H1 (cell line): Measurements from ENCODE around the gene CD47. TPM values are rescaled to one million over a fixed set of nuclear protein-coding genes. Genes with fewer than 3 reads are reported as not detected.

Source experiments
- CTCF ChIA-PET: fragments of 300-600 bp; sonication (Branson Sonifier 250); formaldehyde crosslinking; loops from one replicate; lab custom pipeline; 2021; ENCODE audit not compliant: partially characterized antibody; lab: Charles Lee
- POLR2A ChIA-PET: fragments of 300-600 bp; sonication (Branson Sonifier 250); formaldehyde crosslinking; loops from one replicate; lab custom pipeline; 2021; ENCODE audit warnings: inconsistent platforms; ENCODE audit not compliant: partially characterized antibody; lab: Charles Lee
- DNase-seq, 2 experiments: peaks; one replicate each; pipeline versions ENCODE4 v3.0.0 to v3.0.0-alpha.2; 2010 to 2022; ENCODE audit warnings: low spot score in 2 of 2, low read depth in 1 of 2, mixed read lengths in 1 of 2
- FAIRE-seq: peaks from 2 replicates; lab custom pipeline; 2011; peaks lifted over from hg19 to GRCh38; lab: Jason Lieb, UNC
- H2AFZ ChIP-seq: 2 replicates; pipeline ENCODE4 v1.8.1; 2012; ENCODE audit warnings: low read length, inconsistent platforms
- H2AK5ac ChIP-seq: 2 replicates; pipeline ENCODE4 v1.6.1; 2013; ENCODE audit warnings: low read depth, low read length
- H2BK120ac ChIP-seq: replicated peaks from 2 replicates; pipeline ENCODE3; 2013; ENCODE audit warnings: low read depth, low read length, inconsistent platforms
- H2BK12ac ChIP-seq: 2 replicates; pipeline ENCODE4 v1.6.1; 2013; ENCODE audit warnings: low read depth, low read length
- H2BK15ac ChIP-seq: 2 replicates; pipeline ENCODE4 v1.6.1; 2013; ENCODE audit warnings: low read length
- H2BK20ac ChIP-seq: 2 replicates; pipeline ENCODE4 v1.6.1; 2013; ENCODE audit warnings: low read length
- H2BK5ac ChIP-seq: 2 replicates; pipeline ENCODE4 v1.6.1; 2013; ENCODE audit warnings: low read depth, low read length
- H3K14ac ChIP-seq: 2 replicates; pipeline ENCODE4 v1.6.1; 2013; ENCODE audit warnings: inconsistent platforms; ENCODE audit not compliant: insufficient read length
- H3K18ac ChIP-seq: 2 replicates; pipeline ENCODE4 v1.6.1; 2013; ENCODE audit warnings: low read length; ENCODE audit errors: extremely low read depth
- H3K23ac ChIP-seq: 2 replicates; pipeline ENCODE4 v1.6.1; 2013; ENCODE audit warnings: inconsistent platforms; ENCODE audit not compliant: insufficient read length
- H3K23me2 ChIP-seq: 2 replicates; pipeline ENCODE4 v1.6.1; 2013; ENCODE audit warnings: low read depth, low read length
- H3K27ac ChIP-seq: 2 replicates; pipeline ENCODE4 v1.6.1; 2011; ENCODE audit warnings: low read depth, low read length, inconsistent platforms
- H3K27me3 ChIP-seq, 4 experiments: replicated peaks in 1 of 4; 1 replicate in 1 of 4; 2 replicates in 3 of 4; pipeline versions ENCODE4 v1.6.1 to v1.8.1; 2011 to 2013; ENCODE audit warnings: low read length in 3 of 4, mild to moderate bottlenecking in 3 of 4, inconsistent platforms in 2 of 4, mixed read lengths in 2 of 4, moderate library complexity in 1 of 4; ENCODE audit not compliant: control insufficient read depth in 3 of 4, insufficient read depth in 3 of 4; ENCODE audit errors: extremely low read depth in 1 of 4
- H3K36me3 ChIP-seq, 4 experiments: 2 replicates each; pipeline versions ENCODE4 v1.6.1 to v1.8.1; 2011 to 2013; ENCODE audit warnings: mild to moderate bottlenecking in 4 of 4, low read length in 3 of 4, moderate library complexity in 2 of 4, control low read depth in 1 of 4, inconsistent platforms in 1 of 4; ENCODE audit not compliant: insufficient read depth in 4 of 4, control insufficient read depth in 2 of 4
- H3K4ac ChIP-seq: replicated peaks from 2 replicates; pipeline ENCODE3; 2013; ENCODE audit warnings: low read length, low read depth, mixed read lengths, inconsistent platforms; ENCODE audit not compliant: insufficient read length
- H3K4me1 ChIP-seq, 4 experiments: replicated peaks in 1 of 4; 1 replicate in 1 of 4; 2 replicates in 3 of 4; pipeline versions ENCODE4 v1.6.1 to v1.8.1; 2011 to 2013; ENCODE audit warnings: low read length in 3 of 4, inconsistent platforms in 2 of 4, mixed read lengths in 1 of 4; ENCODE audit not compliant: insufficient read depth in 4 of 4, control insufficient read depth in 3 of 4
- H3K4me2 ChIP-seq, 2 experiments: 2 replicates each; pipeline versions ENCODE4 v1.6.1 to v1.8.1; 2011 to 2013; ENCODE audit warnings: low read depth in 2 of 2, low read length in 2 of 2, control low read depth in 1 of 2, inconsistent platforms in 1 of 2, mild to moderate bottlenecking in 1 of 2; ENCODE audit not compliant: insufficient read depth in 1 of 2
- H3K4me3 ChIP-seq, 4 experiments: fragments of 200-600, 300-600 bp in 1 of 4; sonication (generic), shearing (Covaris generic), sonication (Bioruptor Twin) in 1 of 4; 2 replicates each; pipeline versions ENCODE4 v1.5.1 to v1.8.1; 2011 to 2016; ENCODE audit warnings: low read length in 4 of 4, low read depth in 3 of 4, control low read depth in 2 of 4, inconsistent platforms in 2 of 4, mild to moderate bottlenecking in 2 of 4, mixed read lengths in 1 of 4, moderate library complexity in 1 of 4; ENCODE audit not compliant: insufficient read depth in 2 of 4; ENCODE audit errors: extremely low read depth in 1 of 4
- H3K56ac ChIP-seq: replicated peaks from 2 replicates; pipeline ENCODE3; 2013; ENCODE audit warnings: low read depth, mild to moderate bottlenecking, mixed read lengths, low read length, inconsistent platforms; ENCODE audit not compliant: insufficient read length
- H3K79me1 ChIP-seq: 2 replicates; pipeline ENCODE4 v1.6.1; 2013; ENCODE audit warnings: low read depth, low read length, control low read depth
- H3K79me2 ChIP-seq, 2 experiments: 2 replicates each; pipeline versions ENCODE4 v1.6.1 to v1.8.1; 2012 to 2013; ENCODE audit warnings: low read length in 2 of 2, mild to moderate bottlenecking in 2 of 2, inconsistent platforms in 1 of 2; ENCODE audit not compliant: insufficient read depth in 2 of 2, control insufficient read depth in 1 of 2
- H3K9ac ChIP-seq, 4 experiments: replicated peaks in 1 of 4; 1 replicate in 1 of 4; 2 replicates in 3 of 4; pipeline versions ENCODE4 v1.6.1 to v1.8.1; 2011 to 2013; ENCODE audit warnings: low read depth in 3 of 4, low read length in 3 of 4, control low read depth in 2 of 4, mild to moderate bottlenecking in 2 of 4, moderate library complexity in 2 of 4, inconsistent platforms in 1 of 4; ENCODE audit errors: extremely low read depth in 1 of 4
- H3K9me3 ChIP-seq, 2 experiments: 2 replicates each; pipeline versions ENCODE4 v1.6.1 to v1.8.1; 2012 to 2013; ENCODE audit warnings: mild to moderate bottlenecking in 2 of 2, moderate library complexity in 2 of 2, control low read depth in 1 of 2, inconsistent platforms in 1 of 2, low read depth in 1 of 2, low read length in 1 of 2, mixed read lengths in 1 of 2; ENCODE audit not compliant: insufficient read depth in 2 of 2
- H4K20me1 ChIP-seq, 2 experiments: replicated peaks in 1 of 2; 2 replicates each; pipeline versions ENCODE3 to v1.8.1; 2011 to 2013; ENCODE audit warnings: inconsistent platforms in 2 of 2, low read length in 2 of 2, mild to moderate bottlenecking in 1 of 2; ENCODE audit not compliant: insufficient read depth in 2 of 2, control insufficient read depth in 1 of 2
- H4K5ac ChIP-seq: 2 replicates; pipeline ENCODE4 v1.6.1; 2013; ENCODE audit warnings: low read length, low read depth, mixed read lengths, inconsistent platforms; ENCODE audit not compliant: insufficient read length
- H4K8ac ChIP-seq: 2 replicates; pipeline ENCODE4 v1.8.0; 2013; ENCODE audit warnings: mild to moderate bottlenecking, moderate library complexity, low read length, inconsistent platforms; ENCODE audit not compliant: insufficient read depth; ENCODE audit errors: extremely low read depth
- H4K91ac ChIP-seq: replicated peaks from 2 replicates; pipeline ENCODE3; 2013; ENCODE audit warnings: low read length, mixed read lengths, inconsistent platforms; ENCODE audit not compliant: insufficient read length
- BACH1 ChIP-seq: IDR thresholded peaks from 2 replicates; pipeline ENCODE4 v1.6.1; 2012; ENCODE audit warnings: low read length, improper control_type of control experiment
- BCL11A ChIP-seq, 2 experiments: IDR thresholded peaks; one replicate each; pipeline ENCODE4 v1.6.1; 2011; ENCODE audit warnings: low read depth in 2 of 2, low read length in 2 of 2, mild to moderate bottlenecking in 2 of 2
- CEBPB ChIP-seq: IDR thresholded peaks from 2 replicates; pipeline ENCODE4 v1.6.1; 2012; ENCODE audit warnings: low read depth, low read length
- E2F6 ChIP-seq: IDR thresholded peaks from 2 replicates; pipeline ENCODE4 v1.6.1; 2012; ENCODE audit warnings: inconsistent platforms
- MAFK ChIP-seq: IDR thresholded peaks from 2 replicates; pipeline ENCODE4 v1.6.1; 2012; ENCODE audit warnings: low read depth, mild to moderate bottlenecking, improper control_type of control experiment, low read length
- NRF1 ChIP-seq: IDR thresholded peaks from 2 replicates; pipeline ENCODE4 v1.6.1; 2011; ENCODE audit warnings: mild to moderate bottlenecking, low read depth, low read length, improper control_type of control experiment
- PHF8 ChIP-seq: fragments of 200-600 bp; sonication (generic); conservative IDR thresholded peaks from 2 replicates; pipeline ENCODE4 v1.7.1; 2012; ENCODE audit warnings: low read depth, mild to moderate bottlenecking, inconsistent platforms, low read length, moderate library complexity
- RAD21 ChIP-seq, 2 experiments: IDR thresholded peaks in 1 of 2; conservative IDR thresholded peaks in 1 of 2; 2 replicates each; pipeline ENCODE4 v1.6.1; 2011; ENCODE audit warnings: low read depth in 2 of 2, low read length in 2 of 2, improper control_type of control experiment in 1 of 2, inconsistent platforms in 1 of 2, mild to moderate bottlenecking in 1 of 2, moderate library complexity in 1 of 2
- SIRT6 ChIP-seq: IDR thresholded peaks from one replicate; pipeline ENCODE4 v1.7.1; 2012; ENCODE audit warnings: low read length, inconsistent platforms
- YY1 ChIP-seq: IDR thresholded peaks from 2 replicates; pipeline ENCODE4 v1.6.1; 2011; ENCODE audit warnings: low read depth, mild to moderate bottlenecking, low read length
- WGBS, 2 experiments: shearing (Covaris generic) in 1 of 2; methylation state at CpG; one replicate each; pipeline versions ENCODE4 v1.1.6 to v1.1.7; 2013 to 2015; ENCODE audit warnings: low lambda C conversion rate in 2 of 2, mixed read lengths in 2 of 2, inconsistent platforms in 1 of 2, low coverage in 1 of 2, missing lambda C conversion rate in 1 of 2; ENCODE audit not compliant: insufficient replicate concordance in 2 of 2, insufficient coverage in 1 of 2, insufficient read length in 1 of 2; ENCODE audit errors: extremely low coverage in 1 of 2, missing lambda C conversion rate in 1 of 2; 5-methylcytosine and 5-hydroxymethylcytosine counted together
- polyA plus RNA-seq, 7 experiments: library from polyadenylated mRNA; depleted of rRNA in 3 of 7; stranded (reverse) in 5 of 7; unstranded in 2 of 7; fragments of >200 nt in 5 of 7; fragments of 200-250 nt in 2 of 7; gene quantifications; 1 replicate in 5 of 7; 2 replicates in 1 of 7; 4 replicates in 1 of 7; pipeline versions ENCODE4 v1.2.1 to v1.2.3, GENCODE V29; 2011 to 2013; ENCODE audit warnings: missing spikeins in 2 of 7, mixed read lengths in 2 of 7
- total RNA-seq: library from RNA; stranded (reverse); fragmentation: NEBNext Ultra II Directional; extraction: Animal tissue kit (Norgen Biotek cat#: 25700); gene quantifications from 2 replicates; pipeline ENCODE4 v1.2.1, GENCODE V29; 2021
- TF ChIP-seq, protein P1 (sequence below), 3 experiments: IDR thresholded peaks; 1 replicate in 2 of 3; 2 replicates in 1 of 3; pipeline versions ENCODE4 v1.5.1 to v1.6.1; 2011; ENCODE audit warnings: low read length in 3 of 3, mild to moderate bottlenecking in 3 of 3, inconsistent platforms in 2 of 3, low read depth in 1 of 3, moderate library complexity in 1 of 3; ENCODE audit not compliant: insufficient read depth in 1 of 3; ENCODE audit errors: control extremely low read depth in 1 of 3

Gene CD47
- total and polyA plus RNA-seq, 2 of the 8 experiments (the other 6 are each of a cell fraction or from before 2014, with no cell fraction given): 14.4 to 19.3 TPM

DNA sequence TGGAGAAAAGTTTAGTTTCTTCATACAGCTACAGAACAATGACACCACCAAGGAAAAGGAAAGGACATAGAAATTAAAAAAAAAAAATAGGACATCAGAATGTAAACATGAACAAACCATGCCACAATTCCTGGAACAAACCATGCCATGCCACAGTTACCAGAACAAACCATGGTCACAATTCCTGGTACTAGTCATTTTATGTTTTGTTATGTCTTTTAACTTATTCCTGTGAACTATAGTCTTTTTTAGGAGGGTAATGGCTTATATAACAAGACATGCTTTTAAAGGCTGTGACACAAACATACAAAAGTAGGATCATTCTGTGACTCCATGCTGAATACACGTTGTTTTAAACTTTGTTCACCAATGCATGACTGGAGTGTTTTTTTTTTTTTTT is 42.8 kb downstream of the CD47 start:
- Histone ChIP-seq H3K23ac (no peak overlapping the region), H2BK15ac (no peak overlapping the region), H3K9ac (no peak overlapping the region), H3K14ac (no peak overlapping the region), H3K79me1 (no peaks in the 10 kb centered on the region), H3K9me3 (no peaks in the 10 kb centered on the region), H3K23me2 (no peaks in the 10 kb centered on the region), H2AK5ac (no peak overlapping the region), H3K4me3 (no peak overlapping the region), H3K27me3 (no peaks in the 10 kb centered on the region), H3K79me2 (no peaks in the 10 kb centered on the region), H2BK12ac (no peak overlapping the region), H3K18ac (no peak overlapping the region), H3K56ac (no peak overlapping the region), H4K20me1 (no peaks in the 10 kb centered on the region), H2BK5ac (no peak overlapping the region), H2BK20ac (no peak overlapping the region), H3K4ac (no peak overlapping the region), H3K4me1 (no peaks in the 10 kb centered on the region; a peak in 1 of 7 replicates), H3K36me3 (no peaks in the 10 kb centered on the region), H2BK120ac (no peak overlapping the region), H4K91ac (no peak overlapping the region), H3K4me2 (no peak overlapping the region), H3K27ac (no peak overlapping the region), H4K5ac (no peak overlapping the region), H2AFZ (no peak overlapping the region), H4K8ac (no peak overlapping the region)
- DNase-seq (no peak), FAIRE-seq (no peak)
- ChIA-PET POLR2A (no interaction called here), CTCF (no interaction called here)
- WGBS, 2 experiments: 90% methylated on average over 1 of the region's 1 CpG; no CpG with 5 or more reads in 1 of the 2 experiments
- no peak for TF ChIP-seq BCL11A (IDR thresholded peaks at IDR 0.05; ENCODE audit: low read depth in 2 of 2, low read length in 2 of 2)
- TF ChIP-seq, protein P1, sequence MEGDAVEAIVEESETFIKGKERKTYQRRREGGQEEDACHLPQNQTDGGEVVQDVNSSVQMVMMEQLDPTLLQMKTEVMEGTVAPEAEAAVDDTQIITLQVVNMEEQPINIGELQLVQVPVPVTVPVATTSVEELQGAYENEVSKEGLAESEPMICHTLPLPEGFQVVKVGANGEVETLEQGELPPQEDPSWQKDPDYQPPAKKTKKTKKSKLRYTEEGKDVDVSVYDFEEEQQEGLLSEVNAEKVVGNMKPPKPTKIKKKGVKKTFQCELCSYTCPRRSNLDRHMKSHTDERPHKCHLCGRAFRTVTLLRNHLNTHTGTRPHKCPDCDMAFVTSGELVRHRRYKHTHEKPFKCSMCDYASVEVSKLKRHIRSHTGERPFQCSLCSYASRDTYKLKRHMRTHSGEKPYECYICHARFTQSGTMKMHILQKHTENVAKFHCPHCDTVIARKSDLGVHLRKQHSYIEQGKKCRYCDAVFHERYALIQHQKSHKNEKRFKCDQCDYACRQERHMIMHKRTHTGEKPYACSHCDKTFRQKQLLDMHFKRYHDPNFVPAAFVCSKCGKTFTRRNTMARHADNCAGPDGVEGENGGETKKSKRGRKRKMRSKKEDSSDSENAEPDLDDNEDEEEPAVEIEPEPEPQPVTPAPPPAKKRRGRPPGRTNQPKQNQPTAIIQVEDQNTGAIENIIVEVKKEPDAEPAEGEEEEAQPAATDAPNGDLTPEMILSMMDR (IDR thresholded peaks at IDR 0.05; ENCODE audit: control extremely low read depth in 1 of 3, insufficient read depth in 1 of 3, low read depth in 1 of 3, low read length in 3 of 3): no peak
- no peak for TF ChIP-seq SIRT6
- TF ChIP-seq RAD21 (IDR thresholded peaks at IDR 0.05 in 1 of 2, conservative IDR thresholded peaks at IDR 0.05 in 1 of 2; ENCODE audit: low read depth in 2 of 2, low read length in 2 of 2): no peak
- TF ChIP-seq BACH1: no peak
- no peak for TF ChIP-seq YY1
- TF ChIP-seq NRF1: no peak
- TF ChIP-seq MAFK: no peak
- no peak for TF ChIP-seq E2F6
- TF ChIP-seq CEBPB: no peak
- TF ChIP-seq PHF8: no peak
